Common myeloid progenitor, CD34-positive (primary cell): ENCODE measurements around the gene FCHO2.
"Not testable (repeated sequence)": the region's sequence is repeated elsewhere in the genome, so short reads cannot be mapped to it uniquely, and the experiment has no call there.

Source experiments
- CTCF ChIA-PET: fragments of 350-600 bp; sonication (Branson Sonifier 250); formaldehyde crosslinking; loops from one replicate; lab custom pipeline; 2021; ENCODE audit warnings: antibody characterized with exemption; lab: Charles Lee
- POLR2A ChIA-PET: fragments of 350-600 bp; sonication (Branson Sonifier 250); formaldehyde crosslinking; loops from one replicate; lab custom pipeline; 2021; ENCODE audit warnings: antibody characterized with exemption; lab: Charles Lee
- DNase-seq, 3 donors: peaks; one replicate each; pipeline versions ENCODE4 v3.0.0 to v3.0.0-alpha.2; 2013
- H3K27ac ChIP-seq, 2 experiments: 1 replicate in 1 of 2; 2 replicates in 1 of 2; pipeline ENCODE4 v1.7.0; 2013; ENCODE audit warnings: inconsistent platforms in 2 of 2, low read length in 2 of 2, mild to moderate bottlenecking in 2 of 2, low read depth in 1 of 2, moderate library complexity in 1 of 2; ENCODE audit not compliant: severe bottlenecking in 2 of 2, insufficient read depth in 1 of 2, poor library complexity in 1 of 2
- H3K27me3 ChIP-seq, 5 experiments: replicated peaks in 2 of 5; 1 replicate in 3 of 5; 2 replicates in 2 of 5; pipeline versions ENCODE4 v1.6.1 to v1.7.0; 2013; ENCODE audit warnings: low read length in 4 of 5, mild to moderate bottlenecking in 2 of 5, moderate library complexity in 2 of 5, inconsistent platforms in 1 of 5; ENCODE audit not compliant: insufficient read depth in 5 of 5, control insufficient read depth in 4 of 5
- H3K36me3 ChIP-seq, 4 experiments: 1 replicate in 2 of 4; 2 replicates in 2 of 4; pipeline versions ENCODE4 v1.6.1 to v1.7.0; 2013; ENCODE audit warnings: low read length in 3 of 4, control low read depth in 1 of 4, mild to moderate bottlenecking in 1 of 4; ENCODE audit not compliant: control insufficient read depth in 4 of 4, insufficient read depth in 4 of 4
- H3K4me1 ChIP-seq, 4 experiments: 1 replicate in 3 of 4; 2 replicates in 1 of 4; pipeline versions ENCODE4 v1.6.1 to v1.7.1; 2013; ENCODE audit warnings: low read length in 3 of 4, mild to moderate bottlenecking in 3 of 4, control low read depth in 1 of 4, inconsistent platforms in 1 of 4, moderate library complexity in 1 of 4; ENCODE audit not compliant: control insufficient read depth in 4 of 4, insufficient read depth in 4 of 4; ENCODE audit errors: control extremely low read depth in 1 of 4
- H3K4me3 ChIP-seq, 7 experiments: 1 replicate in 4 of 7; 2 replicates in 3 of 7; pipeline versions ENCODE4 v1.5.1 to v1.7.0; 2013; ENCODE audit warnings: mild to moderate bottlenecking in 7 of 7, low read length in 6 of 7, moderate library complexity in 6 of 7, inconsistent platforms in 2 of 7, low read depth in 2 of 7, control low read depth in 1 of 7; ENCODE audit not compliant: insufficient read depth in 4 of 7, control insufficient read depth in 1 of 7; ENCODE audit errors: extremely low read depth in 1 of 7
- H3K9me3 ChIP-seq, 5 experiments: 1 replicate in 4 of 5; 2 replicates in 1 of 5; pipeline versions ENCODE4 v1.6.1 to v1.7.1; 2013; ENCODE audit warnings: low read length in 4 of 5, mild to moderate bottlenecking in 2 of 5, inconsistent platforms in 1 of 5, low read depth in 1 of 5, moderate library complexity in 1 of 5; ENCODE audit not compliant: control insufficient read depth in 4 of 5, insufficient read depth in 2 of 5; ENCODE audit errors: control extremely low read depth in 1 of 5
- WGBS: methylation state at CpG from one replicate; pipeline ENCODE4 v1.1.5; 2013; ENCODE audit not compliant: insufficient coverage; 5-methylcytosine and 5-hydroxymethylcytosine counted together

Gene FCHO2

DNA sequence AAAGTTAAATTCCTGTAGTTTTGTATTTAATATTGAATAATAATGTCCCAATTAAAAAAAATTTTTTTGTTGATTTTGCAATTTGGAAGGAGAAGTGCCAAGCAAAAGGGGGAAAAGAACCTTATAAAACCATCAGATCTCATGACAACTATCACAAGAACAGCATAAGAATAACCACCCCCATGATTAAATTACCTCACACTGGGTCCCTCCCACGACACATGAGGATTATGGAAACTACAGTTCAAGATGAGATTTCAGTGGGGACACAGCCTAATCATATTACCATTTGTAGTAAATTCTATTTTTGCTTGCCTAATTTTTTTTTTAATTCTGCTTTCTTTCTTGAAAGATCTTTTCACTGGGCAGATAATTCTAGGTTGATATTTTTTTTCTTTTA lies 33.4 kb upstream of the FCHO2 start:
- no peaks in the 10 kb centered on the region for H3K36me3 ChIP-seq
- CTCF ChIA-PET = no interaction called here
- H3K27ac ChIP-seq = no peak overlapping the region
- DNase-seq = no peak
- peaks cover 0 to 2% (median 0%) of the 10 kb centered on the region in 5 experiments for H3K27me3 ChIP-seq
- no peaks in the 10 kb centered on the region for H3K4me1 ChIP-seq
- no peak overlapping the region for H3K4me3 ChIP-seq
- WGBS = no CpG with 5 or more reads among the region's 1 CpG
- POLR2A ChIA-PET = no interaction called here
- no peaks in the 10 kb centered on the region for H3K9me3 ChIP-seq

DNA sequence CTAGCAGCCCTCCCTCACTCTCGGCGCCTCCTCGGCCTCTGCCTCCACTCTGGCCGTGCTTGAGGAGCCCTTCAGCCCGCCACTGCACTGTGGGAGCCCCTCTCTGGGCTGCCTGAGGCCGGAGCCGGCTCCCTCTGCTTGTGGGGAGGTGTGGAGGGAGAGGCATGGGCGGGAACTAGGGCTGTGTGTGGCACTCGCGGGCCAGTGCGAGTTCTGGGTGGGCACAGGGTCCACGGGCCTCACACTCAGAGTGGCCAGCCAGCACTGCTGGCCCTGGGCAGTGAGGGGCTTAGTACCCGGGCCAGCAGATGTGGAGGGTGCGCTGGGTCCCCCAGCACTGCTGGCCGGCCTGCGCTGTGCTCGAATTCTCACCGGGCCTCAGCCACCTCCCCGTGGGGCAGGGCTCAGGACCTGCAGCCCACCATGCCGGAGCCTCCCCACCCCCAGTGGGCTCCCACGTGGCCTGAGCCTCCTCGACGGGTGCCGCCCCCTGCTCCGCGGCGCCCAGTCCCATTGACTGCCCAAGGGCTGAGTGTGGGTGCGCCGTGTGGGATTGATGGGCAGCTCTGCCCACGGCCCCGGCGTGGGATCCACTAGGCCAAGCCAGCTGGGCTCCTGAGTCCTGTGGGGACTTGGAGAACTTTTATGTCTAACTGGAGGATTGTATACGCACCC lies 30.4 kb upstream of the FCHO2 start:
- Histone ChIP-seq H3K9me3 (no peaks in the 10 kb centered on the region), H3K4me3 (no peak overlapping the region), H3K27me3 (peaks cover 0 to 2% (median 0%) of the 10 kb centered on the region in 5 experiments), H3K27ac (no peak overlapping the region), H3K4me1 (no peaks in the 10 kb centered on the region), H3K36me3 (no peaks in the 10 kb centered on the region)
- CTCF ChIA-PET = no interaction called here
- WGBS = 92% methylated on average over 30 of the region's 33 CpGs
- no peak for DNase-seq
- POLR2A ChIA-PET = no interaction called here

DNA sequence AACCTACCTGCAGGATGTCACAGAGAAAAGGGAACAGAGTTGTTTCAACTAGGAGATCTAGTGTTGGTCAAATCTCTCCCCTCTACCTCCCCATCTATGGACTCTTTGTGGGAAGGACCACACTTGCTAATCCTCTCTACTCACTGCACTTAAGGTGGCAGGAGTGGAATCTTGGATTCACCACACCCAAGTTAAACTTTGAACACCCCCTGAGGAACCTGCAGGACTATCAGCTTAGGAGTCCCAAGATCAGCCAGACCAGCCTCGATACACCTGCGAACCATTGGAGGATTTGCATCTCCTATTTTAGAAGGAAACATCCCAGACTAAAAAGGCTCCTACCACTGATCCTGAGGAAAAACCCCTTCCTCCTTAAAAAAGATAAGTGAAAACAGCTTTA lies 23.2 kb upstream of the FCHO2 start:
- CTCF ChIA-PET = interaction anchor here (0.9 kb wide), 1 partner anchor 11 kb away, joined by 3 read pairs; no protein-coding TSS in a partner anchor
- H3K4me1 ChIP-seq, H3K9me3 ChIP-seq, H3K27me3 ChIP-seq, H3K4me3 ChIP-seq, POLR2A ChIA-PET, H3K36me3 ChIP-seq, DNase-seq, H3K27ac ChIP-seq: not testable (repeated sequence)
- 80% methylated on average over 2 of the region's 2 CpGs for WGBS

DNA sequence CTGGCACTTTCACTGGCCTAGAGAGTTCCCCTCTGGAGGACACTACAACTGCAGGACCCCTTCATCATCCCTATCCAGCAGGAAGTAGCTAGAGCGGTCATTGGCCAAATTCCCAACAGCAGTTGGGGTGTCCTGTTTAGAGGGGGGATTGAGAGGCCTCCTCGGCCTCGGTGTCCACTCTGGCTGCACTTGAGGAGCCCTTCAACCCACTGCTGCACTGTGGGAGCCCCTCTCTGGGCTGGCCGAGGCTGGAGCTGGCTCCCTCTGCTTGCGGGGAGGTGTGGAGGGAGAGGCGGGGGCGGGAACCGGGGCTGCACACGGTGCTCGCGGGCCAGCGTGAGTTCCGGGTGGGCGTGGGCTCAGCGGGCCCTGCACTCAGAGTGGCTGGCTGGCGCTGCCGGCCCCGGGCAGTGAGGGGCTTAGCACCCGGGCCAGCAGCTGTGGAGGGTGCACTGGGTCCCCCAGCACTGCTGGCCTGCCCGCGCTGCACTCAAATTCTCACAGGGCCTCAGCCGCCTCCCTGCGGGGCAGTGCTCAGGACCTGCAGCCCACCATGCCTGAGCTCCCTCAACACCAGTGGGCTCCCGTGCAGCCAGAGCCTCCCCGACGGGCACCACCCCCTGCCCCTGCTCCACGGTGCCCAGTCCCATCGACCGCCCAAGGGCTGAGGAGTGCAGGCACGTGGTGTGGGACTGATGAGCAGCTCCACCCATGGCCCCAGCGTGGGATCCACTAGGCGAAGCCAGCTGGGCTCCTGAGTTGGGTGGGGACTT lies 20.7 kb upstream of the FCHO2 start:
- H3K36me3 ChIP-seq, H3K27me3 ChIP-seq, H3K4me3 ChIP-seq, CTCF ChIA-PET, H3K9me3 ChIP-seq, H3K4me1 ChIP-seq, H3K27ac ChIP-seq, DNase-seq, POLR2A ChIA-PET: not testable (repeated sequence)
- 96% methylated on average over 23 of the region's 32 CpGs for WGBS

DNA sequence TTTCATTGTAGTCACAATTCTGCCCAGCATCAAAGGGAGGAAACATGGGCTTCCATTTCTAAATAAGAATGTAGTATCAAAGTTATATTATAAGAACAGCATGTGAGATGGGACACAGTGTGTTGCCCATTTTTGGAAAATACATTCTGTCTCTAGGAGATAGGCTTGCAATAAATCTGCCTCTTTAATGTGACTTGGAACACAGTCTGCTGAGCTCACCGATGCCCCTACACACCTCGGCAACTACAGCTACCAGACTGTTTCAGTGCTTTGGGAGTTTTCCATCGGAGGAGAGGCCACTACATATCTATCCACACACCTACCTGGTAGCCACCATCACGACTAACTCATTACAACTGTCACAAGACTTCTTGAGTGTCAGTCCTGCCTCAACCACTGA lies 18.9 kb upstream of the FCHO2 start:
- Histone ChIP-seq H3K27me3 (no peaks in the 10 kb centered on the region), H3K27ac (no peak overlapping the region), H3K4me3 (no peak overlapping the region), H3K9me3 (peaks cover 0 to 5% (median 0%) of the 10 kb centered on the region in 5 experiments), H3K36me3 (no peaks in the 10 kb centered on the region), H3K4me1 (peaks cover 0 to 5% (median 4%) of the 10 kb centered on the region in 4 experiments)
- DNase-seq = no peak
- POLR2A ChIA-PET = no interaction called here
- CTCF ChIA-PET = no interaction called here
- WGBS = 100% methylated on average over 3 of the region's 4 CpGs

DNA sequence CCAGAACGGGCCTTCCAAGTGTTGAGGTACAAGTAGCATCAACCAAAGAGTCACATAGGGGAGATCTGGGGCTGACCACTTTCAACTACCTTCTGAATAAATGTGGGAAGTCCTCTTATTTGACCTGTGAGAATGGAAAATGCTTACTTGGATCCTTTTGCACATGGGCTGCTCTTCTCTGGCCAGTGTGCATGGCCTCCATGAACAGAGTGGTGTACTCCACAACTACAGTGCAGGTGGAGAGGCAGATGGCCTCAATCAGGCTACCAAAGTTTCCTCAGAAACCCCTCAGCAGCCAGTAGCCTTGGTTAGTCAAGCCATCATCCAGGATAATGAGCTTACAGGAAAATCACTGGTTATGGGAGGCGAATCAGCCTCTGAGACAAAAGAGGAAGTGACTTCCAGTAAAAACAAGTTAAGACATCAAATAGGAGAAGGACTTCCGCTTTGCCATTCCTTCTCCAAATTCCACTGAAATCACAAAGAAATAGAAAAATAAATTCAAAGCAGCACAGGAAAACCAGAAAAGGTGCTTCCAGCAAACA lies 18.3 kb upstream of the FCHO2 start:
- no peak overlapping the region for H3K4me3 ChIP-seq
- peak in 2 of 3 donors; percentile 30 to 35 for DNase-seq
- ChIA-PET CTCF (interaction anchor here (1.1 to 1.5 kb wide), 3 partner anchors 8 to 13 kb away, joined by 3 read pairs; no protein-coding TSS in a partner anchor), POLR2A (no interaction called here)
- no peaks in the 10 kb centered on the region for H3K27me3 ChIP-seq
- H3K9me3 ChIP-seq = peaks cover 0 to 5% (median 0%) of the 10 kb centered on the region in 5 experiments
- no peaks in the 10 kb centered on the region for H3K36me3 ChIP-seq
- H3K4me1 ChIP-seq = peaks cover 0 to 5% (median 4%) of the 10 kb centered on the region in 4 experiments
- no peak overlapping the region for H3K27ac ChIP-seq
- 83% methylated on average over 1 of the region's 3 CpGs for whole genome bisulfite sequencing

DNA sequence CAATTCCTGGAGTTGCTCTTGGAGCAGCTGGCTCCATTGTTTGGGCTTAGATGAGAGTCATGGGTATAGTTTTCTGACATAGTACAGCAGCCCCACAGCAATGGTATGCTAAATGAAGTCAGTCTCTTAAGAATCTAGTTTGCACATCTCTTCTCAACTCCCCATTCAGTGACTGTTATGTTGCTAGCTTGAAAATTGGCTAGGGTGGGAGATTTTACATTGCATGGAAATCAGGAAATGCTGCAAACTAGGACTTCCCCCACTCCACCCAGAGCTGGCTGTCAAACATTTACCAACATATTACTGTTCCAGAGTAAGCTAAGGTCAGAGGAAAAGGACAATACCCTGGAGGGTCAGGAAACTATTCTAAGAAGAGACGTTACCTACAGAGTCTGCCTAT lies 17.6 kb upstream of the FCHO2 start:
- DNase-seq = no peak
- no peaks in the 10 kb centered on the region for H3K36me3 ChIP-seq
- CTCF ChIA-PET = interaction anchor here (1.1 to 1.5 kb wide), 3 partner anchors 8 to 12 kb away, joined by 3 read pairs; no protein-coding TSS in a partner anchor
- peaks cover 0 to 3% (median 0%) of the 10 kb centered on the region in 5 experiments for H3K9me3 ChIP-seq
- H3K4me3 ChIP-seq = no peak overlapping the region
- POLR2A ChIA-PET = no interaction called here
- H3K4me1 ChIP-seq = peaks cover 0 to 5% (median 4%) of the 10 kb centered on the region in 4 experiments
- H3K27me3 ChIP-seq = no peaks in the 10 kb centered on the region
- no peak overlapping the region for H3K27ac ChIP-seq
- no CpG with 5 or more reads among the region's 1 CpG for WGBS
